HG03571 (cell line): ENCODE data around the gene KCNMA1.

ENCODE experiments used
- ATAC-seq: cut with Tn5 transposase; IDR thresholded peaks from one replicate; pipeline ENCODE4 v1.9.1; 2021; ENCODE audit not compliant: unreplicated experiment

Gene KCNMA1

GRCh38 chr10:76942628-76943416, 694.8 kb downstream of the KCNMA1 start:
- no peak for ATAC-seq

- no peak for ATAC-seq
Observed at GRCh38 chr10:76939933-76940468, 697.6 kb downstream of the KCNMA1 start.

- no peak for ATAC-seq
Observed at GRCh38 chr10:76937181-76937600, 700.4 kb downstream of the KCNMA1 start.

- no peak for ATAC-seq
Observed at GRCh38 chr10:76935941-76936613, 701.5 kb downstream of the KCNMA1 start.

GRCh38 chr10:76928565-76928964, 709.0 kb downstream of the KCNMA1 start:
- ATAC-seq = no peak

GRCh38 chr10:76925636-76926405, 711.8 kb downstream of the KCNMA1 start:
- ATAC-seq = no peak

- no peak for ATAC-seq
Observed at GRCh38 chr10:76922666-76923065, 714.9 kb downstream of the KCNMA1 start.

GRCh38 chr10:76921383-76922010, 716.1 kb downstream of the KCNMA1 start:
- ATAC-seq = no peak

GRCh38 chr10:76920581-76920980, 717.0 kb downstream of the KCNMA1 start:
- no peak for ATAC-seq

- no peak for ATAC-seq
Observed at GRCh38 chr10:76918106-76918505, 719.5 kb downstream of the KCNMA1 start.

GRCh38 chr10:76917071-76917470, 720.5 kb downstream of the KCNMA1 start:
- ATAC-seq = no peak

- no peak for ATAC-seq
Observed at GRCh38 chr10:76916536-76916935, 721.1 kb downstream of the KCNMA1 start.

- ATAC-seq = no peak
Observed at GRCh38 chr10:76915316-76915715, 722.3 kb downstream of the KCNMA1 start.

- no peak for ATAC-seq
Observed at GRCh38 chr10:76911184-76911583, 726.4 kb downstream of the KCNMA1 start.

- no peak for ATAC-seq
Observed at GRCh38 chr10:76910184-76910962, 727.2 kb downstream of the KCNMA1 start.

GRCh38 chr10:76906256-76906655, 731.4 kb downstream of the KCNMA1 start:
- no peak for ATAC-seq

- no peak for ATAC-seq
Observed at GRCh38 chr10:76905251-76905650, 732.4 kb downstream of the KCNMA1 start.

- no peak for ATAC-seq
Observed at GRCh38 chr10:76903387-76903945, 734.1 kb downstream of the KCNMA1 start.

- ATAC-seq = no peak
Observed at GRCh38 chr10:76902949-76903348, 734.7 kb downstream of the KCNMA1 start.

GRCh38 chr10:76901701-76902100, 735.9 kb downstream of the KCNMA1 start:
- no peak for ATAC-seq
